ENCODE measurements around the gene GNG13.

Gene GNG13

DNA sequence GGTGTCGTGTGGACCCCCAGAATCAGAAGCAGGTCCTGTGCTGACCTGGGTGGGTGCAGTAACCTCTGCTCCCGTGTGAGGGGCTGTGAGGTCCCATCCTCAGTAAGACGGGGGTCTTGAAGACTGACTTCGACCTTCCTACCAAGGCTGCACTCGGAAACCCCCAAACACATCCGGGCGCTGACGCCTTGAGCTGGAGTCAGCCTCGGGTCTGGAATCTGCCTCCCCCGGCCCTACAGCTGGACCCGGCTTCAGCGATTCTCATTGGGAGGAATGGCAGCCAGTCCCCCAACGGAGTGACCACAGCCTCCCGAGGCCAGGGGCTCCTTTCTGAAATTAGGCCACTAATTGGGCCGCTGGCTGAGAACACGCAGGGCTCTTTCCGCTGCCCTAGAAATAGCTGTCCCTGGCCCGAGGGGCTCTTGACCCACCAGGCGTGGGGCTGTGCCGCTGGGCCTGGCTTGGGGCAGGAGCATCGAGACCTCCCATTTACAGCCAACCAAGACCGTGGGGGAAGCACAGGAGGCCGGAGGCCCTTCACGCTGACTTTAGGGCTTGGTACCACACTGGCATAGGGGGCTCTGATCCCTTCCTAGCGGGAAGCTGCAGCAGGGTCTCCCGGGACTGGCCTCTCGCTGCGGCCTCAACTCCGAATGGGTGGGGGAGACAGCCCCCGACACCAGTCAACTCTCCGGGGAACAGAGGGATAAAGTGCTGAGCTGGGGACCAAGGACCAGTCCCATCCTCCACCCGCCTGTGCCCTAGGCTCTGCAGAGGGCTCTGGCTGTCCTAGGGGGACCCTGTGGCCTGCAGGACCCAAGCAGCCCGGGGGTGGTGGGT lies 2.6 kb upstream of the GNG13 start:
- DNase-seq (ENCODE audit: low read depth): no peak

DNA sequence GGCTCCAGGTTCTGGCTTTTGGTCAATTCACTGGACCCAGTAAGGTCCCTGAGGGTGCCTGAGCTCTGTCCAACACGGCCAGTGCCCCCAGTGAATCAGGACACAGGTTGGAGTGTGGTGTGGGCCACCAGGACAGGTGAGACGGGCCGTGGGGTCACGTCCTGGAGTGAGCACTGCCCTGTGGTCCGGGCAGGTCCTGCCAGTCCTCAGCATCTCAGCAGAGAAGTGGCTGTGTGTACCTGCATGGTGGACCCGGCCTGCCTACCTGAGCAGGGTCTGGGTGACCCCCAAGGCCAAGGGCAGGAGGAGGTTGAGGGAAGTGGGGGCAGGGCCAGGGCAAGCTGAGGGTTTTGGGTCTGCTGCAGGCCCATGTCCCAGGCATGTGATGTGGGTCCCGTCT lies 1.9 kb upstream of the GNG13 start:
- TF ChIP-seq, protein P1, sequence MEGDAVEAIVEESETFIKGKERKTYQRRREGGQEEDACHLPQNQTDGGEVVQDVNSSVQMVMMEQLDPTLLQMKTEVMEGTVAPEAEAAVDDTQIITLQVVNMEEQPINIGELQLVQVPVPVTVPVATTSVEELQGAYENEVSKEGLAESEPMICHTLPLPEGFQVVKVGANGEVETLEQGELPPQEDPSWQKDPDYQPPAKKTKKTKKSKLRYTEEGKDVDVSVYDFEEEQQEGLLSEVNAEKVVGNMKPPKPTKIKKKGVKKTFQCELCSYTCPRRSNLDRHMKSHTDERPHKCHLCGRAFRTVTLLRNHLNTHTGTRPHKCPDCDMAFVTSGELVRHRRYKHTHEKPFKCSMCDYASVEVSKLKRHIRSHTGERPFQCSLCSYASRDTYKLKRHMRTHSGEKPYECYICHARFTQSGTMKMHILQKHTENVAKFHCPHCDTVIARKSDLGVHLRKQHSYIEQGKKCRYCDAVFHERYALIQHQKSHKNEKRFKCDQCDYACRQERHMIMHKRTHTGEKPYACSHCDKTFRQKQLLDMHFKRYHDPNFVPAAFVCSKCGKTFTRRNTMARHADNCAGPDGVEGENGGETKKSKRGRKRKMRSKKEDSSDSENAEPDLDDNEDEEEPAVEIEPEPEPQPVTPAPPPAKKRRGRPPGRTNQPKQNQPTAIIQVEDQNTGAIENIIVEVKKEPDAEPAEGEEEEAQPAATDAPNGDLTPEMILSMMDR (IDR thresholded peaks at IDR 0.05; ENCODE audit: low read length, missing control alignments): no peak
- no peak for DNase-seq (ENCODE audit: low read depth)
- no peak overlapping the region for H3K4me3 ChIP-seq (replicated peaks; ENCODE audit: low read depth, low read length)

More for the DNA sequence above, 2.6 kb upstream of the GNG13 start:
- H3K4me3 ChIP-seq (replicated peaks; ENCODE audit: low read depth, low read length): no peak overlapping the region
- TF ChIP-seq, protein P1 (IDR thresholded peaks at IDR 0.05; ENCODE audit: low read length, missing control alignments): no peak

DNA sequence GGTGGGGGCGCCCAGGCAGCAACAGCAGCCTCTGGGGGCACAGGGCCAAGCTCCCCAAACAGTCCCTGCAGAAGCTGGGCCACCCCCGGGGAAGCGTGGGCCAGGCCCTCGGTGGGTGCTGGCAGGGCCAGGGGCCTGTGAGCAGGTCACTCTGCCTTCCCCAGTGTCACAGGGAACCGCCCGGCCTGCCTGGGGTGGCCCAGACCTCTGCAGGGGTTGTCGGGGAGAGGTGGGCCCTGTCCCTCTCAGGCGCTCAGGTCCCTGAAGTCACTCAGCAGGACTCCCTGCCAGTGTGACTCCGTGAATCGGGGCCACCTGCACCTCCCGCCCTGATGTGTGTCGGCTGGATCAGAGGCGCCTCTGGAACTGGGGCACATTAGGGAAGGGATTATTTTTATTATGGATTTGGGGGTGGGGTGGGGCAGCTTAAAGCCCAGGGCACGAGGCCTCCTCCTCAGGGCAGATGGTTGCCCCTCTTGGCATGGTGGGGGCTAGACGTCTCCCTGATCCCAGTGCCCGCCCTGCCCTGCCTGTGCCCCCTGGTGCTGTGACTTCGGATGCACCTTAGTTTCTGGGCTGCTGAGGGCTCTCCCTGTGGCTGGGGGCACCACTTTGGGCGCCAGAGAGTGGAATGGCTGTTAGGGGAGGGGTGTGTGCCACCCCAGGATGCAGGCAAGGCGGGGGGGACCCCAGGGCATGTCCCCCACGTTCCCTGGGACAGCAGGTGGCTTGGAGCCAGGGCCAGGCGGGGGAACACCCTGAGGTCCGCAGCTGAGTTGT lies 1.2 kb upstream of the GNG13 start:
- no peak for DNase-seq (ENCODE audit: low read depth)
- no peak overlapping the region for H3K4me3 ChIP-seq (replicated peaks; ENCODE audit: low read depth, low read length)
- TF ChIP-seq, protein P1 (IDR thresholded peaks at IDR 0.05; ENCODE audit: low read length, missing control alignments): no peak

DNA sequence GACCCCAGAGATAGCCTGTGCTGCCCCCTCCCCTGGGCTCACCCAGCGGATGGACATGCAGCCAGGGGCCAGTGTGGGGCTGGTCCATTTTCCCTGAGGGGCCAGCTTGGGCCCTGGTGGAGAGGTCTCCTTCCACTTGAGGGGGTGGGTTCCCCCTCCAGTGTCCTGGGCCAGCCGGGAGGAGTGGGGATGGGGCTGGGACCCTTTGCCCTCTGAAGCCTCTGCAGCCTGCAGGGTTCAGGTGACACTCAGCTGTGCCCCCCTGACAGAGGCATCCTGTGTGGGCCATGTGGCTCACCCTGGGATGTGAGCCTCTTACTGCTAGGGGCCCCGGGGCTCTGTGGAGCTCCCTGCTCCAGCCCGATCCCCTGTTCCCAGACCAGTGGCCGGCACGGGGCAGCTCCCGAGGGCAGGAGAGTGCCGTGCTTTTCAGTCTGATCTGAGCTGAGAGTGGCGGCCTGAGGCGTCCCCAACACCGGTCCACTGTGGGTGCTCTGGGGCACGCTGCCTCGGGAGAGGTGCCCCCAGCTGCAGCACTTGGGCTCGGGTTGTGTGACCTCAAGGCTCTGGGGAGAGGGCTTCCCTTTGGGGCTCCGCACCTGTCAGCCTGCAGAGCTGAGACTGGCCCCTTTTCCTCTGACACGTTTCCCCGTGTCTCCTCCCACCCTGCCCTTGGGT lies 439 bp upstream of the GNG13 start:
- TF ChIP-seq, protein P1 (IDR thresholded peaks at IDR 0.05; ENCODE audit: low read length, missing control alignments): no peak
- no peak for DNase-seq (ENCODE audit: low read depth)

DNA sequence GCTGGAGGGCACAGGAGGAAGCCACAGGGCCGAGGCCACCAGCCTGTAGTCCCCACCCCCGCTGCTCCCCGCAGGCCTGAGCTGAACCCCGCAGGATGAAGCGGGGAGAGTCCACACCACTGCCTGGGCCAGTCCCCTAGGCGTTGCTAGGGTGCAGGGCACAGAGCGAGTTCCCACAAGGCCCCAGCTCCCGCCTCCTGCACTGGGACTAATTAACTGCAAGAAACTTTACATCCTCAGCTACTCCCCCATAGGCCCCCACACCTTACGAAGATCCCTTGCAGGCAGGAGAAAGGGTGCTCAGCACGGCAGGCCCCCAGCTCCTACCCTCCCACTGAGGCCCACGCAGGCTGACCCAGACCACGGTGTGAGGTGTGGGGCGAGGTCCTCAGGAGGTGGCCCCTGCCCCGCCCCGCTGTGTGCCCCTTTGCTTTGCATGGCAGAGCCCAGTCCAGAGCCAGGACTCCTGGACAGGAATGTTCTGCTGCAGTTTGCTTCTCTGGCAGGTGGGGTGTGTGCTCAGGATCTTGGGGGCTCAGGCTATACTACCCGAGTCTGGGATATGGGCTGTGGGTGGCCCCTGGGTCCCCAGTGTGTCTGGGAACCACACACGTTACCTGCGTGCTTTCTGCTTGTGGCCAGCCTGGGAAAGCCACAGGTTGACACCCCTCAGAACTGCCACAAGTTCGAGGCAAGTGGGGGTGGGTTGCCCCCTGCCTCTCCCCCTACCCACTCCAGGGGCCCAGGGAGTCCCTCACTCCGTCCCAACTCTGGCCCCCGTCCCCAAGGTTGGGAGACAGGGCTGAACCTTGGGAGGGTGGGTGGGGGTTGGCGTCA lies 1.2 kb downstream of the GNG13 start:
- H3K4me3 ChIP-seq (replicated peaks; ENCODE audit: low read depth, low read length): no peak overlapping the region
- TF ChIP-seq, protein P1 (IDR thresholded peaks at IDR 0.05; ENCODE audit: low read length, missing control alignments): no peak

More for the DNA sequence above, 439 bp upstream of the GNG13 start:
- no peak overlapping the region for H3K4me3 ChIP-seq (replicated peaks; ENCODE audit: low read depth, low read length)

DNA sequence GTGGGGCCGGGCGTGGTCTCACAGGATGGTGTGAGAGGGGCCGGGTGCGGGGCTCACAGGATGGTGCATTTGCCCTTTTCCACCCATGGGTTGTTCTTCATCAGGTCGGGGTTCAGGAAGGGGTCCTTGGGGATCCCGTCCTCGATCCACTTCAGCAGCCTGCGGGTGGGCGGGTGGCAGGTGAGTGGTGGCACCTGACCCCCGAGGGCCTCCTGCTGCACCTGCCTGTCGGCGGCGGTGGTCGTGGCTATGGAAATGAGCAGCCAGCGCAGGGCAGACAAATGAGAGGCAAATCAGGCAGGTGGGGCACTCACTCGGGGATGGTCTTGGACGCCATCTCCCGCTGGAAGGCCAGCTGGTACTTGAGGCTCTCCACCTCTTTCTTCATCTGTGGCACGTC lies 1.9 kb downstream of the GNG13 start:
- TF ChIP-seq, protein P1 (IDR thresholded peaks at IDR 0.05; ENCODE audit: low read length, missing control alignments): no peak
- DNase-seq (ENCODE audit: low read depth): no peak
- no peak overlapping the region for H3K4me3 ChIP-seq (replicated peaks; ENCODE audit: low read depth, low read length)

More for the DNA sequence above, 1.2 kb downstream of the GNG13 start:
- no peak for DNase-seq (ENCODE audit: low read depth)
